IMR-90 (cell line): Measurements from ENCODE around the gene DHX40.

ENCODE experiments used
- BHLHE40 ChIP-seq: fragments of 150-350 bp; IDR thresholded peaks from 2 replicates; pipeline ENCODE4 v1.6.1; 2016; ENCODE audit warnings: mild to moderate bottlenecking, low read depth, low read length
- CEBPB ChIP-seq: IDR thresholded peaks from 2 replicates; pipeline ENCODE4 v1.6.1; 2012; ENCODE audit warnings: low read depth, low read length, improper control_type of control experiment
- POLR2A ChIP-seq: IDR thresholded peaks from 2 replicates; pipeline ENCODE4 v1.6.1; 2012; ENCODE audit warnings: mild to moderate bottlenecking, low read depth, low read length
- RAD21 ChIP-seq: IDR thresholded peaks from 2 replicates; pipeline ENCODE4 v1.6.1; 2012; ENCODE audit warnings: low read length, improper control_type of control experiment
- RCOR1 ChIP-seq: IDR thresholded peaks from 2 replicates; pipeline ENCODE4 v1.6.1; 2012; ENCODE audit warnings: mild to moderate bottlenecking, low read length, improper control_type of control experiment; ENCODE audit not compliant: insufficient replicate concordance
- TF ChIP-seq, protein P1 (sequence below): conservative IDR thresholded peaks from 2 replicates; pipeline ENCODE4 v1.5.1; 2012; ENCODE audit warnings: mild to moderate bottlenecking, low read depth, low read length, improper control_type of control experiment
- TF ChIP-seq, protein P2 (sequence below): fragments of 150-350 bp; IDR thresholded peaks from 2 replicates; pipeline ENCODE4 v1.6.1; 2017; ENCODE audit warnings: mild to moderate bottlenecking, antibody characterized with exemption, low read length, low read depth
- TF ChIP-seq, protein P3 (sequence below): fragments of 150-350 bp; IDR thresholded peaks from 2 replicates; pipeline ENCODE4 v1.6.1; 2016; ENCODE audit warnings: low read depth, mild to moderate bottlenecking, low read length, moderate library complexity, borderline replicate concordance

DNA sequence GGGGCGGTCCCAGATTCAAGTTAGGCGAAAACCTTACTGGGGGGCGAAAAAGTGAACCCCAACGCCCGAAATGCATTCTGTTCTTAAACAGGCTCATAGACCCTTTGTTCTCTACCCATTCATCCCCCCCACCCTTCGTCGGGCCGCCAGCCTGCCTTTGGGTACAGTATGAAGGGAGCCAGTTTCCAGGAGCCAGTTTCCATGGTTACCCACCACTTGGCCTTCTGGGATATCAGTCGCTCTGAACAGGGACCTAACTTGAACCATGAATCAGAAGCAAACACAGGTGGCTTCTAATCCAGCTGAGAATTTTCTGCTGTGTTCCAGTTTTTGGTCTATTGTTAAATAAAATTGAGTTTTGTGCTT is 532 bp downstream of the DHX40 start:
- TF ChIP-seq, protein P1, sequence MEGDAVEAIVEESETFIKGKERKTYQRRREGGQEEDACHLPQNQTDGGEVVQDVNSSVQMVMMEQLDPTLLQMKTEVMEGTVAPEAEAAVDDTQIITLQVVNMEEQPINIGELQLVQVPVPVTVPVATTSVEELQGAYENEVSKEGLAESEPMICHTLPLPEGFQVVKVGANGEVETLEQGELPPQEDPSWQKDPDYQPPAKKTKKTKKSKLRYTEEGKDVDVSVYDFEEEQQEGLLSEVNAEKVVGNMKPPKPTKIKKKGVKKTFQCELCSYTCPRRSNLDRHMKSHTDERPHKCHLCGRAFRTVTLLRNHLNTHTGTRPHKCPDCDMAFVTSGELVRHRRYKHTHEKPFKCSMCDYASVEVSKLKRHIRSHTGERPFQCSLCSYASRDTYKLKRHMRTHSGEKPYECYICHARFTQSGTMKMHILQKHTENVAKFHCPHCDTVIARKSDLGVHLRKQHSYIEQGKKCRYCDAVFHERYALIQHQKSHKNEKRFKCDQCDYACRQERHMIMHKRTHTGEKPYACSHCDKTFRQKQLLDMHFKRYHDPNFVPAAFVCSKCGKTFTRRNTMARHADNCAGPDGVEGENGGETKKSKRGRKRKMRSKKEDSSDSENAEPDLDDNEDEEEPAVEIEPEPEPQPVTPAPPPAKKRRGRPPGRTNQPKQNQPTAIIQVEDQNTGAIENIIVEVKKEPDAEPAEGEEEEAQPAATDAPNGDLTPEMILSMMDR: no peak
- no peak for TF ChIP-seq POLR2A
- no peak for TF ChIP-seq RAD21
- TF ChIP-seq, protein P2, sequence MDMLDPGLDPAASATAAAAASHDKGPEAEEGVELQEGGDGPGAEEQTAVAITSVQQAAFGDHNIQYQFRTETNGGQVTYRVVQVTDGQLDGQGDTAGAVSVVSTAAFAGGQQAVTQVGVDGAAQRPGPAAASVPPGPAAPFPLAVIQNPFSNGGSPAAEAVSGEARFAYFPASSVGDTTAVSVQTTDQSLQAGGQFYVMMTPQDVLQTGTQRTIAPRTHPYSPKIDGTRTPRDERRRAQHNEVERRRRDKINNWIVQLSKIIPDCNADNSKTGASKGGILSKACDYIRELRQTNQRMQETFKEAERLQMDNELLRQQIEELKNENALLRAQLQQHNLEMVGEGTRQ: no peak
- TF ChIP-seq, protein P3, sequence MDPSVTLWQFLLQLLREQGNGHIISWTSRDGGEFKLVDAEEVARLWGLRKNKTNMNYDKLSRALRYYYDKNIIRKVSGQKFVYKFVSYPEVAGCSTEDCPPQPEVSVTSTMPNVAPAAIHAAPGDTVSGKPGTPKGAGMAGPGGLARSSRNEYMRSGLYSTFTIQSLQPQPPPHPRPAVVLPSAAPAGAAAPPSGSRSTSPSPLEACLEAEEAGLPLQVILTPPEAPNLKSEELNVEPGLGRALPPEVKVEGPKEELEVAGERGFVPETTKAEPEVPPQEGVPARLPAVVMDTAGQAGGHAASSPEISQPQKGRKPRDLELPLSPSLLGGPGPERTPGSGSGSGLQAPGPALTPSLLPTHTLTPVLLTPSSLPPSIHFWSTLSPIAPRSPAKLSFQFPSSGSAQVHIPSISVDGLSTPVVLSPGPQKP: no peak
- no peak for TF ChIP-seq CEBPB
- TF ChIP-seq RCOR1: no peak
- no peak for TF ChIP-seq BHLHE40
